ENCODE results near the gene SLC13A3. TPM values are rescaled to one million over a fixed set of nuclear protein-coding genes. Genes with fewer than 3 reads are reported as not detected.

SLC13A3 gene
- total RNA-seq (2014; rRNA removed; shearing (Covaris generic)), result not detected in 2 replicates

GRCh38 chr20:46651091-46651962 lies at the start of gene SLC13A3:
Gene SLC13A3, minus strand, starts transcription at chr20:46651459. Its CDS starts 38 bp downstream, at chr20:46651421.
- DNase-seq (ENCODE audit: low spot score), result no peak

GRCh38 chr20:46701057-46701456 lies 49.8 kb upstream of the SLC13A3 start:
- DNase-seq (ENCODE audit: low spot score), result no peak

- DNase-seq (ENCODE audit: low spot score), result no peak
Measured at GRCh38 chr20:46700481-46700880, 49.2 kb upstream of the SLC13A3 start.

- DNase-seq (ENCODE audit: low spot score), result no peak
Measured at GRCh38 chr20:46699651-46700359, 48.5 kb upstream of the SLC13A3 start.

- DNase-seq (ENCODE audit: low spot score), result no peak
Measured at GRCh38 chr20:46698788-46699187, 47.5 kb upstream of the SLC13A3 start.

GRCh38 chr20:46696791-46697279 lies 45.6 kb upstream of the SLC13A3 start:
- no peak for DNase-seq (ENCODE audit: low spot score)

- DNase-seq (ENCODE audit: low spot score), result no peak
Measured at GRCh38 chr20:46695892-46696291, 44.6 kb upstream of the SLC13A3 start.

GRCh38 chr20:46694484-46694883 lies 43.2 kb upstream of the SLC13A3 start:
- DNase-seq (ENCODE audit: low spot score), result peak; percentile 32

GRCh38 chr20:46691196-46691595 lies 39.9 kb upstream of the SLC13A3 start:
- no peak for DNase-seq (ENCODE audit: low spot score)

GRCh38 chr20:46690219-46691106 lies 39.2 kb upstream of the SLC13A3 start:
- no peak for DNase-seq (ENCODE audit: low spot score)

GRCh38 chr20:46689754-46690085 lies 38.5 kb upstream of the SLC13A3 start:
- no peak for DNase-seq (ENCODE audit: low spot score)

GRCh38 chr20:46689082-46689753 lies 38.0 kb upstream of the SLC13A3 start, which contains the start of gene TP53RK:
Gene TP53RK, minus strand, starts transcription at chr20:46689444. Its CDS starts 30 bp downstream, at chr20:46689414.
- peak; percentile 100 for DNase-seq (ENCODE audit: low spot score)

GRCh38 chr20:46688151-46689081 lies 37.2 kb upstream of the SLC13A3 start:
- DNase-seq (ENCODE audit: low spot score), result peak; percentile 11

GRCh38 chr20:46683939-46684750 lies 32.9 kb upstream of the SLC13A3 start:
- no peak for DNase-seq (ENCODE audit: low spot score)

- no peak for DNase-seq (ENCODE audit: low spot score)
Measured at GRCh38 chr20:46683668-46683938, 32.3 kb upstream of the SLC13A3 start.

- no peak for DNase-seq (ENCODE audit: low spot score)
Measured at GRCh38 chr20:46683011-46683667, 31.9 kb upstream of the SLC13A3 start.

- DNase-seq (ENCODE audit: low spot score), result no peak
Measured at GRCh38 chr20:46682063-46682821, 31.0 kb upstream of the SLC13A3 start.
